Erythroblast (primary cell): ENCODE results near the gene HOXD12.

Experiments
- DNase-seq, 2 experiments: peaks; one replicate each; lab custom pipeline; 2025; lab: John Stamatoyannopoulos, UW
- GATA1 ChIP-seq: IDR thresholded peaks from 2 replicates; pipeline ENCODE4 v1.6.1; 2011; ENCODE audit warnings: low read depth, mild to moderate bottlenecking, control low read depth, low read length, moderate library complexity
- POLR2A ChIP-seq: IDR thresholded peaks from 2 replicates; pipeline ENCODE4 v1.6.1; 2011; ENCODE audit warnings: mild to moderate bottlenecking, low read length

Gene HOXD12

GRCh38 chr2:176148751-176149421, 49.3 kb downstream of the HOXD12 start:
- TF ChIP-seq POLR2A (no peak), GATA1 (no peak)
- DNase-seq: no peak

GRCh38 chr2:176149481-176149938, 49.9 kb downstream of the HOXD12 start:
- TF ChIP-seq POLR2A (no peak), GATA1 (no peak)
- no peak for DNase-seq

GRCh38 chr2:176149939-176150583, 50.5 kb downstream of the HOXD12 start:
- TF ChIP-seq POLR2A: no peak
- no peak for TF ChIP-seq GATA1
- DNase-seq: no peak

DNA sequence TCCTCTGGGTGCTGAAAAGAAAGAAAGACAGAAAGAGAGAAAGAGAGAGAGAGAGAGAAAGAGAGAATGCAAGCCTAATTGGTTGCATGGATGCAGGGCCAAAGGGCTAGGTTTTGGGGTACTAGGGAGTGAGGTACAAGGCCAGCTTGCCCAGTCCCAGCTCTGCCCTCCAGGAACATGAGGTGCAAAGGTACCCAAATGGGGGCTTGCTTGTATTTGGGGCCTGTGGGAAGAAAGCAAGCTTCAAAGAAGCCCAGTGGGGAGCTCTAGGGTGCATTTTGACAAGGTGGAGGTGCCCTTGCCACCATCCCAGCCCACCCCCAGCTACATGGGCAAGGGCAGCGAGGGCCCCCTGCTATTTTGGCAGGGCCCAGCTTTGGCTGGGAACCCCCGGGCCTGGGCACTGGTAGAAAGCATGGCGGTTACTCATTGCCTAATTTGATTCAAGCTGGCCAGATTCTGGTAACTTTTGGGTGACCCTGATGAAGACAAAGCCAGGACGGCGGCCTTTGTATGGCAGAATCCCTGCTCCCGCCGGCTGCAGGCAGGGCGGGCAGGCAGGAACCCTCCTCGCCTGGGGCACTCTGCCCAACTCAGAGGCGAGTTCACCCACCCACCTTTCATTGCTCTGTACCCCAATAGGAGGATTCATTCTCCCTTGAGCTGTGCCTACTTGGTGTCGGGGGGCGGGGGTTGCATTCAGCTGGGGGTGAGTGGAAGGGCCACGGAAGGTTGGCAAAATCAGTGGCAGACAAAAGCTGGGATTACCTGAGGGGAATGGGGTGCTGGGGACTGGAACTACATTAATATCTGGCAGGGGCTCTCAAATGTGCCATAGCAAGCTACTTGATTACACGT, 51.2 kb downstream of the HOXD12 start:
- DNase-seq: no peak
- TF ChIP-seq GATA1 (no peak), POLR2A (no peak)

- DNase-seq: no peak
- TF ChIP-seq POLR2A (no peak), GATA1 (no peak)
These were observed 52.1 kb downstream of the HOXD12 start, which contains the start of gene HOXD4 for GRCh38 chr2:176151442-176152287. HOXD4 (plus strand) TSS chr2:176151550; CDS start chr2:176151634, 84 bp downstream.
